ENCODE results near the gene DHX40.

GRCh38 chr17:59527931-59528330 lies 37.5 kb upstream of the DHX40 start:
- no peak for TF ChIP-seq CTCF (IDR thresholded peaks at IDR 0.05; ENCODE audit: insufficient read depth, low read length, poor library complexity, severe bottlenecking)
- TF ChIP-seq EZH2phosphoT487 (conservative IDR thresholded peaks at IDR 0.05; ENCODE audit: low read length) = no peak

Data from SU-DHL-6 (cell line).